SH-SY5Y (cell line): ENCODE data around the gene SARDH.

ENCODE experiments used
- GATA2 ChIP-seq: IDR thresholded peaks from 2 replicates; pipeline ENCODE4 v1.6.1; 2011; ENCODE audit warnings: mild to moderate bottlenecking, low read depth, low read length
- GATA3 ChIP-seq: IDR thresholded peaks from 2 replicates; pipeline ENCODE4 v1.6.1; 2011; ENCODE audit warnings: low read depth, mild to moderate bottlenecking, low read length, moderate library complexity

DNA sequence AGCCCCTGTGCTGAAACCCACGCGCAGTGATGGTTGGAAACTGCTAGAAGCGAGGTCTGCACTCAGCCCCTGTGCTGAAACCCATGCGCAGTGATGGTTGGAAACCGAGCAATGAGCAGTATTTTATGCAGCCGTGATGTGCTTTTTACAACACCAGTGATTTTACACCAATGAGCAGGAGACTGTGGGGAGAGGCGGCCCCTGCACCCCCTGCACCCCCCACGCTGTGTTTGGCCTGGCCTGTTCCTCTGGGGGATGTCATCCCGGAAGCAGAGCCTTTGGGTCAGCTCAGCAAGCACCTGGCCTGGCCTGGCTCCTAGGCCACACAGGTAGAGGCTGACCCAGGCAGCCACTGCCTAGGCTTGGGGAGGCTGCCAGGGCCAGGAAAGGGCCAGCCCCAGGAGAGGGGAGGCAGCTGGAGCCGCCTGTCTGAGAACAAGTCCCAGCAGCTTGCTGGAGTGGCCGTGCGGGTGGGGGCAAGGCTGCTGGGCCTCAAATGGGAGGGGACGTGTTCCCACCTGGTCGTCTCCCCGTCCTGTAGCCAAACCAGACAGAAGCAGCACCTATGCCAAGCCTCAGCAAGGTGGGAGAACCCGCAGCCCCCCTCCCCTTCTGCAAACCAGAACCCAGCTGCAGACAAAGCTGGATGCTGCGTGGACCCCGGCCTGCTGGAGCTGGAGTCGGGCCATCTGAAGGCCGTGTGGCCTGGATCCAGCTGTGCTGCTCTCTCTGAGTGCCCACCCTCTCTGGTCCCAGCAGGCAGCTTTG is 55.1 kb downstream of the SARDH start:
- no peak for TF ChIP-seq GATA2
- TF ChIP-seq GATA3 = no peak
